Erythroblast (primary cell): ENCODE data around the gene NOP53.
A peak's percentile ranks its signal among the peaks of the same experiment; 100 is the strongest.

Source experiments
- GATA1 ChIP-seq: IDR thresholded peaks from 2 replicates; pipeline ENCODE4 v1.6.1; 2011; ENCODE audit warnings: low read depth, mild to moderate bottlenecking, control low read depth, low read length, moderate library complexity
- POLR2A ChIP-seq: IDR thresholded peaks from 2 replicates; pipeline ENCODE4 v1.6.1; 2011; ENCODE audit warnings: mild to moderate bottlenecking, low read length

- TF ChIP-seq POLR2A (peak; percentile 17), GATA1 (no peak)
Observed at GRCh38 chr19:47762151-47762550, 16.8 kb downstream of the NOP53 start.
